ENCODE measurements around the gene ASPSCR1. TPM values are rescaled to one million over a fixed set of nuclear protein-coding genes. Genes with fewer than 3 reads are reported as not detected.

Gene ASPSCR1
- total RNA-seq, 2 experiments from 2014 or later = 77.8 to 89.1 TPM

DNA sequence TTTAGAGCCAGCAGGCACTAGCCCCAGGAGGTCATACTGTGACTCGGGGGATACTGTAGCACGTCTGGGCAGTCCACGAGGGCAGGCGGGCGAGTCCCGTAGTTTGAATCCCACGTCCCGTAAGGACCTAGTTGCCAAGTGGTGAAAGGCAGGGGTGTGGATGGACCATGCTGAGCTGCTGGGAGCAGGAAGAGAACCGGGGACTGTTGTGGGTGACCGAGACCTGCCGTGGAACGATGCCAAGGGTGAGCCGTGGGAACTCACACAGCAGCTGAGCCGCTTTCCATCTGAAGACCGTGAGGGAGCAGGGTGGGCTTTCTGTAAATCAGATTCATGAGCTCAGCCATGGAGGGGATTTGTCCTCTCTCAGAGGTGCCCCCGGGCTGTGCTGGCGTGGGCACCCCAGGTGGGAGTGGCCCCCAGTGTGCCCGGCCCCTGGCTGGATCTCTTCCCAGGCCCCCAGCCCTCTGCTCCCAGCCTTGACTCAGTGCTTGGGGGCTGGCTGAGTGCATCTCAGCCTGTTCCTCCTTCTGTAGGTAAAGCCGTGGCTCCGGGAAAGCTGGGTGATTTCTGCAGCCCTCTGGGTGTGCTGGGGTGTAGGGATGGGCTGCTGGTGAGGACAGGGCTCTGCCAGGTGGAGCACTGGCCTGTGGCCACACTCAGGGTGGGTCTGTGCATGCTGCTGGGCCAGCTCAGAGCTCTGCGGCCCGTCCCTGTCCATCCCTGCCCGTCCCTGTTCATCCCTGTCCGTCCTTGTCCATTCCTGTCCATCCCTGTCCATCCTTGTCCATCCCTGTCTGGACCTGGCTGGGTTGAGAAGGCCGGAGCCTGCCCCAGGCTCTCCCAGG is 13.6 kb downstream of the ASPSCR1 start:
- no peaks in the 10 kb centered on the region for H4K20me1 ChIP-seq (ENCODE audit: insufficient read depth, low read length)
- TF ChIP-seq, protein P1, sequence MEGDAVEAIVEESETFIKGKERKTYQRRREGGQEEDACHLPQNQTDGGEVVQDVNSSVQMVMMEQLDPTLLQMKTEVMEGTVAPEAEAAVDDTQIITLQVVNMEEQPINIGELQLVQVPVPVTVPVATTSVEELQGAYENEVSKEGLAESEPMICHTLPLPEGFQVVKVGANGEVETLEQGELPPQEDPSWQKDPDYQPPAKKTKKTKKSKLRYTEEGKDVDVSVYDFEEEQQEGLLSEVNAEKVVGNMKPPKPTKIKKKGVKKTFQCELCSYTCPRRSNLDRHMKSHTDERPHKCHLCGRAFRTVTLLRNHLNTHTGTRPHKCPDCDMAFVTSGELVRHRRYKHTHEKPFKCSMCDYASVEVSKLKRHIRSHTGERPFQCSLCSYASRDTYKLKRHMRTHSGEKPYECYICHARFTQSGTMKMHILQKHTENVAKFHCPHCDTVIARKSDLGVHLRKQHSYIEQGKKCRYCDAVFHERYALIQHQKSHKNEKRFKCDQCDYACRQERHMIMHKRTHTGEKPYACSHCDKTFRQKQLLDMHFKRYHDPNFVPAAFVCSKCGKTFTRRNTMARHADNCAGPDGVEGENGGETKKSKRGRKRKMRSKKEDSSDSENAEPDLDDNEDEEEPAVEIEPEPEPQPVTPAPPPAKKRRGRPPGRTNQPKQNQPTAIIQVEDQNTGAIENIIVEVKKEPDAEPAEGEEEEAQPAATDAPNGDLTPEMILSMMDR (conservative IDR thresholded peaks at IDR 0.05; ENCODE audit: low read length) = no peak
- no peak for TF ChIP-seq EZH2phosphoT487 (IDR thresholded peaks at IDR 0.05; ENCODE audit: borderline replicate concordance, low read depth, low read length)
- ChIA-PET POLR2A (no interaction called here), CTCF (ENCODE audit: unreplicated experiment) (no interaction called here)
- H3K4me2 ChIP-seq (ENCODE audit: low read length) = no peak overlapping the region
- H3K4me3 ChIP-seq (ENCODE audit: low read depth, low read length, poor library complexity, severe bottlenecking) = no peak overlapping the region
- H2AFZ ChIP-seq (ENCODE audit: low read length) = no peak overlapping the region
- H3K27ac ChIP-seq (ENCODE audit: low read depth, low read length, poor library complexity, severe bottlenecking) = no peak overlapping the region
- no peaks in the 10 kb centered on the region for H3K79me2 ChIP-seq (ENCODE audit: insufficient read depth, low read depth, low read length)
- intact Hi-C loops (cut with micrococcal nuclease; ENCODE audit: unreplicated experiment) = no loop called here
- H3K9me2 ChIP-seq (ENCODE audit: insufficient read depth, low read length) = no peaks in the 10 kb centered on the region
- no peak for DNase-seq (ENCODE audit: low spot score)
- no TSS peak for BruUV-seq (replicated peaks)
- peaks cover 7% of the 10 kb centered on the region; the same call in 1 of the 2 replicates for H3K36me3 ChIP-seq (ENCODE audit: insufficient read depth, low read length)
- H3K4me1 ChIP-seq (ENCODE audit: insufficient read depth, low read length, poor library complexity, severe bottlenecking) = no peaks in the 10 kb centered on the region
- H3K9me3 ChIP-seq (ENCODE audit: low read length) = no peaks in the 10 kb centered on the region

DNA sequence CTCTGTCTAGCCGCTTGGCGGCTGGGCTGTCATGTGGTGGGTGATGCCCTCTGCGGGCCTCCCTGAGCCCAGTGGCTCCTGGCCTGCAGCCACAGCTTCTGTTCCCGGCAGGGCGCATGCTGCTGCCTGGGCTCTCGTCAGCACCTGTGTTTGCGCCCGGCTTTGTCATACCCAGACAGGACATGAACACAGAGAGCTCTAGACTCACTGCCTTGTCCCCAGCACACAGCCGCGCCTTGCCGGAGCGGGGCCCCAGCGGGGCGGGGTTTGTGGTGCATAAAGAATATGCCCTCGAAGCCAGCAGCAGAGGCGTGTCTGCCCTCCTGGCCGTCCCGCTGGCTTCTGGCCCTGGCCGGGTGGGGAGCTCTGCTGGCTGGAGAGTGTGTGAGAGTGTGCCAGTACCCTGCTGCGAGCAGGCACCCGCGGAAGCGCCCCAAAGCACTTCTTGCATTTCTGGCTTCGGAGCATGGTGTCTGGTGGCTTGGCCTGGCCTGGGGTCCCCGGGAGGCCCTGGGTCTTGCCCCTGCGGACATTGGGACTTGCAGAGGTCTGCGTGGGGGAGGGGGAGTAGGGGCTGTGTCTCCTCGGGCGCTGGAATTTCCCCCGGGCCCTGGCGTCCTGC is 14.4 kb downstream of the ASPSCR1 start:
- POLR2A ChIA-PET = no interaction called here
- Histone ChIP-seq H3K9me3 (ENCODE audit: low read length) (no peaks in the 10 kb centered on the region), H3K4me2 (ENCODE audit: low read length) (no peak overlapping the region), H3K36me3 (ENCODE audit: insufficient read depth, low read length) (peaks cover 11% of the 10 kb centered on the region; the same call in 1 of the 2 replicates), H4K20me1 (ENCODE audit: insufficient read depth, low read length) (no peaks in the 10 kb centered on the region), H3K9me2 (ENCODE audit: insufficient read depth, low read length) (no peaks in the 10 kb centered on the region), H3K4me1 (ENCODE audit: insufficient read depth, low read length, poor library complexity, severe bottlenecking) (no peaks in the 10 kb centered on the region), H3K4me3 (ENCODE audit: low read depth, low read length, poor library complexity, severe bottlenecking) (no peak overlapping the region), H3K79me2 (ENCODE audit: insufficient read depth, low read depth, low read length) (no peaks in the 10 kb centered on the region), H2AFZ (ENCODE audit: low read length) (no peak overlapping the region), H3K27ac (ENCODE audit: low read depth, low read length, poor library complexity, severe bottlenecking) (no peak overlapping the region)
- TF ChIP-seq, protein P1 (conservative IDR thresholded peaks at IDR 0.05; ENCODE audit: low read length) = no peak
- TF ChIP-seq EZH2phosphoT487 (IDR thresholded peaks at IDR 0.05; ENCODE audit: borderline replicate concordance, low read depth, low read length) = no peak
- intact Hi-C loops (cut with micrococcal nuclease; ENCODE audit: unreplicated experiment) = no loop called here
- CTCF ChIA-PET (ENCODE audit: unreplicated experiment) = no interaction called here
- no TSS peak for BruUV-seq (replicated peaks)
- no peak for DNase-seq (ENCODE audit: low spot score)
